Measurements from ENCODE around the gene MFGE8.
"Not testable (repeated sequence)": the region's sequence is repeated elsewhere in the genome, so short reads cannot be mapped to it uniquely, and the experiment has no call there.

The MFGE8 gene

GRCh38 chr15:88932875-88933330, 19.7 kb upstream of the MFGE8 start:
- no peak for TF ChIP-seq CTCF (IDR thresholded peaks at IDR 0.05)
- Histone ChIP-seq H3K4me1 (ENCODE audit: control insufficient read depth in 1 of 2, insufficient read depth in 1 of 2, low read depth in 1 of 2, low read length in 1 of 2) (no peaks in the 10 kb centered on the region), H3K36me3 (no peaks in the 10 kb centered on the region), H3K4me3 (ENCODE audit: low read depth in 1 of 2, low read length in 1 of 2) (no peak overlapping the region), H3K27me3 (peaks cover 11% of the 10 kb centered on the region), H3K9me3 (peaks cover 8% of the 10 kb centered on the region), H3K27ac (no peak overlapping the region)

GRCh38 chr15:88932271-88932874, 19.2 kb upstream of the MFGE8 start:
- H3K9me3 ChIP-seq: peaks cover 9% of the 10 kb centered on the region
- H3K36me3 ChIP-seq: no peaks in the 10 kb centered on the region
- no peak overlapping the region for H3K4me3 ChIP-seq (ENCODE audit: low read depth in 1 of 2, low read length in 1 of 2)
- peaks cover 11% of the 10 kb centered on the region for H3K27me3 ChIP-seq
- no peaks in the 10 kb centered on the region for H3K4me1 ChIP-seq (ENCODE audit: control insufficient read depth in 1 of 2, insufficient read depth in 1 of 2, low read depth in 1 of 2, low read length in 1 of 2)
- H3K27ac ChIP-seq: no peak overlapping the region
- TF ChIP-seq CTCF (IDR thresholded peaks at IDR 0.05): no peak

GRCh38 chr15:88930579-88930978, 17.4 kb upstream of the MFGE8 start:
- no peak overlapping the region for H3K27ac ChIP-seq
- peaks cover 9% of the 10 kb centered on the region for H3K9me3 ChIP-seq
- no peaks in the 10 kb centered on the region for H3K36me3 ChIP-seq
- H3K4me1 ChIP-seq (ENCODE audit: control insufficient read depth in 1 of 2, insufficient read depth in 1 of 2, low read depth in 1 of 2, low read length in 1 of 2): no peaks in the 10 kb centered on the region
- H3K27me3 ChIP-seq: peaks cover under 1% of the 10 kb centered on the region
- no peak overlapping the region for H3K4me3 ChIP-seq (ENCODE audit: low read depth in 1 of 2, low read length in 1 of 2)
- no peak for TF ChIP-seq CTCF (IDR thresholded peaks at IDR 0.05)

- H3K4me3 ChIP-seq (ENCODE audit: low read depth in 1 of 2, low read length in 1 of 2); H3K27ac ChIP-seq; H3K27me3 ChIP-seq; H3K9me3 ChIP-seq; H3K36me3 ChIP-seq; H3K4me1 ChIP-seq (ENCODE audit: control insufficient read depth in 1 of 2, insufficient read depth in 1 of 2, low read depth in 1 of 2, low read length in 1 of 2): not testable (repeated sequence)
Measured at GRCh38 chr15:88929358-88930098, 16.3 kb upstream of the MFGE8 start.

- not testable (repeated sequence) for H3K36me3 ChIP-seq; H3K4me1 ChIP-seq (ENCODE audit: control insufficient read depth in 1 of 2, insufficient read depth in 1 of 2, low read depth in 1 of 2, low read length in 1 of 2); H3K27ac ChIP-seq; H3K9me3 ChIP-seq; H3K4me3 ChIP-seq (ENCODE audit: low read depth in 1 of 2, low read length in 1 of 2); H3K27me3 ChIP-seq
Measured at GRCh38 chr15:88928192-88928591, 15.0 kb upstream of the MFGE8 start.

- not testable (repeated sequence) for H3K4me3 ChIP-seq (ENCODE audit: low read depth in 1 of 2, low read length in 1 of 2); H3K36me3 ChIP-seq; H3K27ac ChIP-seq; H3K27me3 ChIP-seq; H3K4me1 ChIP-seq (ENCODE audit: control insufficient read depth in 1 of 2, insufficient read depth in 1 of 2, low read depth in 1 of 2, low read length in 1 of 2); H3K9me3 ChIP-seq
Measured at GRCh38 chr15:88925648-88926047, 12.5 kb upstream of the MFGE8 start.

- not testable (repeated sequence) for H3K27ac ChIP-seq
Measured at GRCh38 chr15:88920892-88921435, 7.8 kb upstream of the MFGE8 start.

More at GRCh38 chr15:88920892-88921435, 7.8 kb upstream of the MFGE8 start:
- not testable (repeated sequence) for H3K9me3 ChIP-seq; H3K4me3 ChIP-seq (ENCODE audit: low read depth in 1 of 2, low read length in 1 of 2); H3K4me1 ChIP-seq (ENCODE audit: control insufficient read depth in 1 of 2, insufficient read depth in 1 of 2, low read depth in 1 of 2, low read length in 1 of 2); H3K27me3 ChIP-seq; H3K36me3 ChIP-seq

All from neutrophil (primary cell).